ENCODE measurements around the gene ITGA3.
A peak's percentile ranks its signal among the peaks of the same experiment; 100 is the strongest.

ITGA3 gene

DNA sequence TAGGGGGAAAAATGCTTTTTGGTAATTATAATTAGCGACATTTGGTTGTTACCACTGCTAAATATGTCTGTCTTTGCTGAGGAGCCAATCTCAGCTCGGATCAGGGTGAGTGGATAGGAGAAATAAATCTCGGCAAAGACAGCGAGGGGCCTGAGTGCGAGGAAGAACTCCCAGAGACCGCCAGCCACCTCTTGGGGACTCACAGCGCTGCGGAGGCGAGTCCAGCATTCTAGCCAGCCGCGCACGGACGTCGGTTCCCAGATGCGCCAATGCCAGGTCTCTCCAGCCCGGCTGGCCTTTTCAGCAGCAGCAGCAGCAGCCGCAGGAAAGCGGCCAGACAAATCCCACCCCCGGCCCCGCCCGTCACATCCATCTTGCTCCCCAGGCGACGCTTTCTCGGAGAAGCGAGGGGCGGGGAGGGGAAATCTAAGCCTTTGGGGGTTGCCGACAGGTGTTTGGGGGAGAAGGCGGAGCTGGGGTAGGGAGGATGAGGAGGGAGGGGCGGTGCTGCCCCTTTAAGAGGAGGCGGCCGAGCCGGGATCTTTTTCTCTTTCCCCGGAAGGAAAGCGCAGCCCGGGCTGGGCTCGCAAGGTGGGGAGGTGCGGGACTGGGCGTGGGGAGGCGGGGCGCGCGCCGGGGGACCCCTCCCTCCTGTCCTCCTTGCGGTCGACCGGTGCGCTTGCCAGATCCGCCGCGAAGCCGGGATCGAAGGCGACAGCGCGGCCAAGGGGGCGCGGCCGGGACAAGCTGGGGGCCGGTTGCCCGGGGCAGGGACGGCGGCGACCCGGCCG, at the start of gene ITGA3:
Gene ITGA3 (plus strand): TSS at position 685 of the 791 bp plus-strand sequence. CDS start 330 bp downstream, outside the sequence.
- DNase-seq (ENCODE audit: low spot score) = peak; percentile 81

DNA sequence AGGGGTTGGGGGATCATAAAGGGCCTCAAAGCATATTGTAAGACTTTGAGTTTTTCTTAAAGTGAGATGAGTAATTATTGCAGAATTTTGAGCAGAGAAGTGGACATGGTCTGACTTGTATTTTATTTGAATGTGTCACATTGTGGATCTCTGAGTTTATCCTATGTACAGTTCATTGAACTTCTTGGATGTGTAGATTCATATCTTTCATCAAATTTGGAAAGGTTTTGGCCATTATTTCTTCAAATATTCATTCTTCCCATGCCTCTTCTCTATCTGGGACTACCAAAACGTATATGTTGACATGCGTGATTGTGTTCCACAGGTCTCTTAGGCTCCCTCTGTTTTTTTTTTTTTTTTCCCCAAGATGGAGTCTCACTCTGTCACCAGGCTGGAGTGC, 46.6 kb upstream of the ITGA3 start:
- no peak for DNase-seq (ENCODE audit: low spot score)

DNA sequence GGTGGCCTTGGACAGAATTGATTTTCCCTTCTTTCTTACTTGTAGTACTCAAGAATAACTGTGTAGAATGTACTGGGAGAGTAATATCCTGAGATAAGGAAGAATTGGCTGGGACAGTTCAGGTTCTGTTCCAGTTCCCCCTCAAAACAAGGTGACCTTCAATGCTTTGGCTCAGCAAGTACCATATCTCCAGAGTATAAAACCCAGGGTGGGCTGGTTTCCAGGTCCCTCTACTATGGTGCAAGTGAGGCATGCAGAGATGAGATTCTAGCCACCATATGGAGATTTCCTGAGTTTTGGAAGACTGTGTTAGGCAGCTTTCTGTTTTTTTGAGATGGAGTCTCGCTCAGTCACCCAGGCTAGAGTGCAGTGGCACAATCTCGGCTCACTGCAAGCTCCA, 42.8 kb upstream of the ITGA3 start:
- DNase-seq (ENCODE audit: low spot score) = no peak

DNA sequence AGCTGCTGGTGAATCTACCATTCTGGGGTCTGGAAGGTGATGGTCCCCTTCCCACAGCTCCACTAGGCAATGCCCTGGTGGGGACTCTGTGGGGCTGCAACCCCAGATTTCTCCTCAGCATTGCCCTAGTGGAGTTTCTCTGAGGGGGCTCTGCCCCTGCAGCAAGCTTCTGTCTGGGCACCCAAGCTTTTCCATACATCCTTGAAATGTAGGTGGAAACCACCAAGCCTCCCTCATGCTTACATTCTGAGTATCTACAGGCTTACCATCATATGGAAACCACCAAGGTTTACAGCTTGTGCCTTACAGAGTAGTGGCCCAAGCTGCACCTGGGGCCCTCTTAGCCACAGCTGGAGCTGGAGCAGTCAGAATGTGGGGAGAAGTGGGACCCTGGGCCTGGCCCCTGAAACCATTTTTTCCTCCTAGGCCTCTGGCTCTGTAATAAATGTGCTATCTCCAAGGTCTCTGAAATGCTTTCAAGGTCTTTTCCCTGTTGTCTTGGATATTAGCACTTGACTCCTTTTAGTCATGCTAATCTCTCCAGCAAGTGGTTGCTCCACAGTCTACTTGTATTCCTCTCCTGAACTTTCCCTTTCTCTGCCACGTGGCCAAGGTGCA, 41.3 kb upstream of the ITGA3 start:
- no peak for DNase-seq (ENCODE audit: low spot score)

DNA sequence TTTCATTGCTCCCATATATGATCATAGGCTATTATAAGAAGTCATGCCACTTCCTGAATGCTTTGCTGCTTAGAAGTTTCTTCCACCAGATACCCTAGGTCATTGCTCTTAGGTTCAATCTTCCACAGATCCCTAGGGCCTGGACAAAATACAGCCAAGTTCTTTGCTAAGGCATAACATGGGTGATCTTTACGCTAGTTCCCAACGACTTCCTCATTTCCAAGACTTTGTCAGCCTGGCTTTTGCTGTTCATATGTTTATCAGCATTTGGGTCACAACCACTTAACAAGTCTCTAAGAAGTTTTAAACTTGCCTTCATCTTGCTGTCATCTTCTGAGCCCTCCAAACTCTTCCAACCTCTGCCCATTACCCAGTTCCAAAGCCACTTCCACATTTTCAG, 40.8 kb upstream of the ITGA3 start:
- DNase-seq (ENCODE audit: low spot score) = no peak

DNA sequence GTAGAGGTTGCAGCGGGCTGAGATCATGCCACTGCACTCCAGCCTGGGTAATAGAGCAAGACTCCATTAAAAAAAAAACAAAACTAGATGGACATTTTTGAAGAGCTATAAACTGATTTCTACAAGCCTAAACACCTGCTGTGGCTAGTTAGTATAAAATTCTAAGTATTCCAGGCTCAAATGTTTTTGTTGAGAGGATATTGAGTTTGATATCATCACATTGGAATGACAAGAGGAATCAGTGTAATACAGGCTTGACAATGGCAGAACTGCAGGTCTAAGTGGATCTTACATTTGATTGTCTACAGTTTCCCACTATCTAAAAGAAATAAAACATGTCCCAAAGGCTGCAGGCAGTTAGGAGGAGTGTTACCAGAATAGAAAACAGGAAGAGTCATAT, 37.0 kb upstream of the ITGA3 start:
- DNase-seq (ENCODE audit: low spot score) = no peak

DNA sequence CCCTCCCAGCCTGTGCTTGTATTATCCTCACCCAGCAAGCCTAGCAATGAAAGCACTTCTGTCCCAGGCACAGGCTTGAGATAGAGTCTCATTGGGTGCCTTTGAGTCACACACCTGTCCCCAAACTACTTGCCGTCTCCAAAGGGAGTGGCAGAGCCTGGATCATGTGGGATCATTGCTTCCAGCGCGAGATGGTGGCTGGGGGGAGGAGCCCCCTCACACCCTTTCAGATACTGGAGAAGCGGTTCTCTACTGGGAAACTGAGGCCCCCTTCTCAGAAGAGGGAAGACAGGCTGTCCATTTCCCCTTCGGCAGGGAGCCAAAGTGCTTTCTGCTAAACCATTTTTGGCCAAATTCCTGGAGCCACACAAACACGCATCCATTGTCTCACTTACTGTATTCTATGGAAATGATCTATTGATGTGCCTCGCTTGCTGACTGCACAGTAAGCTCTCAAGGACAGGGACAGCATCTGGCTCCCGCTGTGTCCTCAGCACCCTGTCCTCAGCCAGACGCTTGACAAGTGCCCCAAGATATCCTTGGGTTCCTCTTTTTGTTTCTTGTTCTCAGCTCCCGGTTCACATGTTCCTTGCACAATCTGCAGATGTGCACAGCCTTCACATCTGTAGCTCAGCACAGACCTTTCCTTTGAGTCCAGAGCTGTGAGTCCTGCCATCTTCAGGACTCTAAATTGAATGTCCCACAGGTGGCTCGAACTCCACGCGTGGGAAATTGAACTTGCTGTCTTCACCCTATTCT, 34.9 kb upstream of the ITGA3 start:
- no peak for DNase-seq (ENCODE audit: low spot score)

DNA sequence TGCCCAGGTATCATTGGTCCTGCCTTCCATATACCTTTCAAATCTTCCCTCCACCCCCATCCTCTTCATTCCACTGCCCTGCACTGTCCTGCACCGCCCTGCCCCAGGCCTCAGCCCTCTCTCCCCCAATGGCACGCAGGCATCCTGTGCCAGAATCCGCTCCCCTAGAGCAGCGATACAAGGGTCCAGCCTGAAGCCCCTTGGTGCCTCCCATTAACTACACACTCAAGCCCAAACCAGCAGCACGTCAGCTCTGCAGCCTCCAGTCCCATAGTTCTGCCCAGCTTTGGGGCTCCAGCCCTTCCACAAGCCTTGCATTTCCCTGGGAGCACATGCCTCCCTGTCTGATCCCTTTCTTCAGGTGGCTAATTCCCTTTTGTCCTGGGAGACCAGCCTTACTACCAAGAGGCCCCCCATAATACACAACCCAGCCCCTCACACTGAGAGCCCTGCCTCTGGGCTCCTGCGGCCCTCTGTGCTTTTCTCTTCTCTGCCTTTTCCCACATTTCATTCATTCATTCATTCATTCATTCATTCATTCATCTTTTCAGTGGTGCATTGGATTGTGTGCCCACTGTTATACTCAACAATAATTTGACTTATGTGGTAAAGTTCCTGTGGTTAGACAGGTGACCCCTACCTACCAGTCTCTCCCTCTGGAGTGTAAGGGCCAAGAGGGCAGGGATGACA, 34.1 kb upstream of the ITGA3 start:
- no peak for DNase-seq (ENCODE audit: low spot score)

DNA sequence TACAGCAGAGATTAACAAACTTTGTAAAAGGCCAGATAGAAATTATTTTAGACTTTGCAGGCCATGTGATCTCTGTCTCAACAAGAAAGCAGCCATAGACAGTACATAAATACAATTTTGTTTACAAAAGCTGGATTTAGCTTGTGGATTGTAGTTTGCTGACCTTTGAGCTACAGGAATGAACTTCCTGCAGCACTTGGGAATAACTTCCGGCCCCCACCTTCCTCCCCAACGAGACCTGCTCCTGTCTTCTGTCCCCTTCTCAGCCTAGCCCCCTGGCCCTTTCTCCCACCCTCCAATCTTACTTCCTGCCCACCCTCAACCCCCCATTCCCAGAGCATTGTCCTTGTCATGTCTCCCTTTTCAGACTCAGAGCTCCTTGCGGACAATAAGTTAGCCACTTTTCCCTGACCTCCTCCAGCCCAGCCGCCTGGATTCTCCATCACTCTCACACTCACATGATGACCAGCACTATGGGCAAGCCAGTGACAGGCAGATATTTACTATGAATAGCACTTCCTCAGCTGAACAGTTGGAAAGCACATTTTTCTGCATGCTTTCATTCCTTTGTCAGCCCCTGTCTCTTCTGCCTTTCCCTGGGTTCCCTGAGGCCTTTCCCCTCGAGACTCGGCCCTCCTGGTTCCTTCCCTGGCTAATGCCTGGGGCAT, 33.3 kb upstream of the ITGA3 start:
- no peak for DNase-seq (ENCODE audit: low spot score)

DNA sequence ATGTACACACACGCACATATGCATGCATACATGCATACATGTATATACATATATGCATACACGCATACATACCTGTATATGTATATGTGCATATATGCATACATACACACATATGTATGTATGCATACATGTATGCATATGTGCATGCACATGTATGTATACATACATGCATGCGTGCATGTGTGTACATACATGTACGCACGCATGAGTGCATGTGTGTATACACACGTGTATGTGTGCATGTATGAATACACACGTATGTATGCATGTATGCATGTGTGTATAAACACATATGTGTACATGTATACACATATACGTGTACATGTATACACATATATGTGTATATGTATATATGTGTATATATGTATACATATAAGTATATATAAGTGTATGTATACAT, 32.4 kb upstream of the ITGA3 start:
- no peak for DNase-seq (ENCODE audit: low spot score)

DNA sequence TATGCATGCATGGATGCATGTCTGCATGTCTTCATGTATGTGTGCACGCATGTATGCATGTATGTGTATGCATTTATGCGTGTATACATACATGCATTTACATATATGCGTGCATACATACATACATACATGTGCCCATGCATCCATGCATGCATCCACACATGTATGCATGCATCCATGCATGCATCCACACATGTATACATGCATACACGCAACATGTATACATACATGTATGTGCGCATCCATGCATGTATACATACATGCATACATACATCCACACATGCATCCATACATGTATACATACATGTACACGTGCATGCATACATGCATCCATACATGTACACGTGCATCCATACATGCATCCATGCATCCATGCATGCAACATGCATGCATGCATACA, 31.1 kb upstream of the ITGA3 start:
- DNase-seq (ENCODE audit: low spot score) = no peak

DNA sequence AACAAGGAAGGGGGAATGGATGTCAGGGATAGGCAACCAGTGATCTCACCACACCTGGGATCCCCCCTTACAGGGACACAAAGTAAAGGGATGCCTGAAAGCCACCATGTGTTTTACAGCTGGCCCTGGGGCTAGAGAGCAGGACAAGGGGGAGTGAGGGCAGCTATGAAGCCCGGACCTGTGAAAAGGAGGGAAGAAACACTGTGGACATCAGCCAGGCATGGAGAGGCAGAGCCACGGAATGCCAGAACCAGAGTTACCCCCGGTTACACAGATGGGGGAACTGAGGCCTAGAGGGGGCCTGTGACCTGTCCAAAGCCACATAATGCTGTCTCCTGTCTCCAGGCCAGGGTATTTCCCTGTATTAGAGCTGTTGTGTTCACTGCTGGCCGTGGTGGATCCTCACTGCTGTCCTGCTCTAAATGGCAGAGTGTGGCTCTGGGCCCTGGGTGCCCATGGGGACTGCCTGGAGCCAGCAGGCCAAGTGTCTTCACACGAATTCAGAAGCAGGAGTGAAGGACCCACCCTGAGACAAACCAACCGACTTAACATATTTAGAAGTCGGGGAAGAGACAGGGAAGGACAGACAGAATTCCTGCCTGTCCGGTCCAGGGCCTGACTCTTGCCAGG, 29.7 kb upstream of the ITGA3 start:
- DNase-seq (ENCODE audit: low spot score) = no peak

DNA sequence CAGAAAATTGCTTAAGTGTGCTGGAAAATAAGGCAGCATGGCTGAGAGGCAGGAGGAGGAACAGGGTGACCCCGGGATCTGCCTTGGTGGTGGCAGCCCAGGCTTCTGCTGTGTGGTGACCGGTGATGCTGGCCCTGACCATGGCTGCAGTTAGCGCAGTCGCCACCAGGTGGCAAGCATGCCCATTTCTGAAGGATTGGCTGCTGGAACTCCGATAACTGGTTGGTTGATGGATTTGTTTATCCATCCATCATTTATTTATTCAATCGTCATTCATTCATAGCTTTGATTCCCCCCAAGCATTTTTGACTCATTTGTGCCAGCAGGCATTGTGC, 29.1 kb upstream of the ITGA3 start:
- peak; percentile 91 for DNase-seq (ENCODE audit: low spot score)

DNA sequence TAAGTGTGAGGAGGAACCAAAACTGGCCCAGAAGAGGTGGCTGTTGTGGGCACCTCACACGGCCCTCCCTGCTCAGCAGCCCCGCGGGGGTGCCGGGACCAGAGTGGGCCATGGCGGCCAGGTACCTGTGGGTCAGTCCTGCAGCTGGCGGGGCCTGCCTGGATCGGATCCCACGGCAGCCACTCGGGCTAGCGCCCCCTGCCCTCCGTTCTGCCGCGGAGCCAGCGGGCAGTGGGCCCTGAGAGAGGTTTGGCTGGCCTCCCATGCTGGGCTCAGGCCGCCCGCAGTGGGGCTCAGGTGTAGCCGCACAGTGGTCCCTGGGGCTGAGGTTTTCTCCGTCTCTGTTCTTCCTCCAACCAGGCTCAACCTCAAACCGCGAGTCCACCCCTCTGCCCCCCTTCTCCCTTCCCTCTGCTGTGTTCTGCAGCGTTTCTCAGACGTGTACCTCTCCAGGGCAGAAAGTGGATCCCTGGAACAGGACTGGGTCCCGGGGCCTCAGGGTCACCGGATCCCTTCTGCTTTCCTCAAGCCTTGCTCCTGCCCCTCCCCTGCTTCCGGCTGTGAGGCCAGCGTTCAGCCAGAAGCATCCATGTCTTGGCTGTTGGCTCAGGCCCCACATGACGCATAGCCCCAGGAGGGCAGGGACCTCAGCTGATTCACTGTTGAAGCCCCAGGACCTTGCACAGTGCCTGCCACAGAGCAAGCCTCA, 28.6 kb upstream of the ITGA3 start:
- DNase-seq (ENCODE audit: low spot score) = peak; percentile 66

DNA sequence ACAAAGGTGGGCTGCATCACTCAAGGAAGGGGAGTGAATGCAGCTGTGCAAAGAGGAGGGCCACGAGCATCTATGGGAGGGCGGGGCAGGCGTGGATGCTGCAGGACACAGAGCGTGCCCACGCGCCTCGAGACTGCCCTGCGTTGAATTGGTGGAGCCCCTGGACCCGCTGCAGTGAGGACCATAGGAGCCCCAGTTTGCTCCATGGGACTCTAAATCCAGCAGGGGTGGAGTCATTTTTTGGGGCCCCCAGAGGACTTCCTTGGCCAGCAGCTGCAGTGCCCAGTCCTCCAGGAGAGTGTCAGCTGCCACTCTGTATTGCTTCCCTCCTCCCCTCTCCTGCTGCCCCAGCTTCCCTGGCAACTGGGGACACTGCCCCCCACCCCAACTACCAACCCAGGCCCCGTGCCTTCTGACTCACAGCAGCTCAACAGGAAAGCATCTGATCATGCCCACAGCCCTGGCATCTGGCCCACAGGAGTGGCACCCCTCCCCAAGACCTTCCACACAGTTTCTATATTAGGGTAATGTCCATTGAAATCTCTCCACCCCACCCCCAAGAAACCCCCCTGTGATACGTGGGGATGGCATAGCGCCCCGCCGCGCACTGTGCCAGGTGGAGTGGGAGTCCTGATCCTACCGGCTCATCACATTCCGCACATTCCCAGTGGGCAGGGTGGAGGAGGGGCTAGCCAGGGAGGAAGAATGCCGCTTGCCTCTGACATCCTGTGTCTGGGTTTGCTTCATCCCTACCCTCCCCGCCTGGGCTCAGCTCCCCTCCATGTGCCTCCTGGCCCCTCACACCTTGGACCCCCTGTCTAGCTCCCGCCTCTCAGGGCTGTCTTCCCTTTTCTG, 27.8 kb upstream of the ITGA3 start:
- peak; percentile 42 for DNase-seq (ENCODE audit: low spot score)

DNA sequence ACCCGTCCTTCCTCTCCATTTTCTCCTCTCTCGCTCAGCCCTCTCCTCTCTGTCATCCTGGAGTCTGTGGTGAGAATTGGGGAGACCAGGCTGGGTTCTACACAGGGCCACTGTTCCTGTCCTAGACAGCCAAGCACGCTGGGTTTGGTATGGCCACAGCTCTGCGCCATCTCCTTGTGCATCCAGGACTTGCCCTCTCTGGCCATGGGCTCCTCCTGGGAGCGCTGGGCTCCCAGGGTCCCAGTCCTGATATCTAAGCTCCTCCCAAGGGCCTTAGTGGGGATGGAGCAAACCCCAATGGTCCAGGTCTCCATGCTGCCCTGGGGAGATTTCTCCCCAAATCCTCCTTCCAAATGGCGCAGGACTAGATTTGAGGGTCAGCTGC, 27.2 kb upstream of the ITGA3 start:
- DNase-seq (ENCODE audit: low spot score) = peak; percentile 34

DNA sequence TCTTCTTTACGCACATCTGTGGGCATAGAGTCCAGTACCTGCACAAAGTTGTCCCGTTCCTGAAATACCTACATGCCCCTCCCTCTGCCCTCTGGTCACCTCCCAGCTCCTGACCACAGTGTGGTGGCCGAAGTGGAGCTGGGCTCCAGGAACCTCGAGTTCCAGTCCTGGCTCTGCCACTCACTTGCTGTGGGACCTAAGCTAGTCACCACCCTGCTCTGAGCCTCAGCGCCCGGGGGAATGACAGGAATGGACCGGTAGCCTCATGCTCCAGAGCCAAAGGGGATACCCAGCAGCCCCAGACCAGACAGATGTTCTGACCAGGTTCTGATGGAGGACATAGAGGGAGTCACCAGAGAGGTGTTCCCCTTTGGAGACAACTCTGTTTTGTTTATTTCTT, 26.7 kb upstream of the ITGA3 start:
- no peak for DNase-seq (ENCODE audit: low spot score)

DNA sequence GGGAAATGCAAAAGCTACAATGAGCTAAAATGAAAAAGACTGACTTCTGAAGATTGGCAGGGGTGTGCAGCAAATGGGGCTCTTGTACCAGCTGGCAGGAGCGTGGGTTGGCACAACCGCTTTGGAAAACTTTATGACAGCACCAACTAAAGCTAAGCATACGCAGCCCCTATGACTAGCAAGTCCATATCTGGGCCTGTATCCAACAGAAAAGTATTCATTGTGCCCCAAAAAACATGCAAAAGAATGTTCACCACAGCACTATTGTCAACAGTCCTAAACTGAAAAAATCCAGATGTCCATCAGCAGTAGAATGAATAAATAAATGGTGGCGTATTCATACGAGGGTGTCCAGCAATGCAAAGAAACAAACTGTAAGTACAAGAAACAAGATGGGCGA, 22.6 kb upstream of the ITGA3 start:
- no peak for DNase-seq (ENCODE audit: low spot score)

DNA sequence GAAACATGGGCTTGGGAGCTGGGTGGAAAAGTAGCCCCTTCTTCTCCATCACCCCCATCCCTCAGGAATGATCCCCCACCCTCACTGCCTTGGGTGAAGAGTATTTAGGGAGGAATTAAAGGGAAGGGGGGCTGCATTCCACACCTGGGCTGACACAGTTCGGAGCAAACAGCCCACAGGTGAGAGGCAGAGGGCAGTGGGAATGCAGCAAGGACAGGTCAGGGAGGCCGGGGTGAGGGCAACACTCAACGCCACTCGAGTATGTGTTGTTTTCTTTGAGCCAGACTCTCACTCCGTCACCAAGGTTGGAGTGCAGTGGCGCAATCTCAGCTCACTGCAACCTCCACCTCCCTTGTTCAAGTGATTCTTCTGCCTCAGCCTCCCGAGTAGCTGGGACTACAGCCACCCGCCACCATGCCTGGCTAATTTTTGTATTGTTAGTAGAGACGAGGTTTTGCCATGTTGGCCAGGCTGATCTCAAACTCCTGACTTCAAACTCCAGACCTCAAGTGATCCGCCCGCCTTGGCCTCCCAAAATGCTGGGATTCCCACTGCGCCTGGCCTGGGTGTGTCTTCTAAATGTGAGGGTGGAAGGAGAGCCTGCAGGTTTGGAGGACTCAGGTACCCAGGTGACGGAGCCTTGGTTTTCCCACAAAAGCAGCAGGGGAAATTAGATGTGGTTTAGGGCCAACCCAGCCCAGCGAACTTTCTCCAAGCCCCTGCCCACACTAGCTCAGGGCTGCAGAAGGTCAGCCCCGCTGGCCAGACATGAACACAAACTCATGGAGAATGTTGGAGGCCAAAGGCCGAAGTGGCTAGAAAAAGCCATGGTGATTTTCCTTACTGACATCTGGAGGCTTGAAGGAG, 21.2 kb upstream of the ITGA3 start:
- DNase-seq (ENCODE audit: low spot score) = no peak
